Endothelial cell (in vitro differentiated cells): ENCODE data around the gene TRIM65. TPM values are rescaled to one million over a fixed set of nuclear protein-coding genes. Genes with fewer than 3 reads are reported as not detected.
A peak's percentile ranks its signal among the peaks of the same experiment; 100 is the strongest.
"Not testable (repeated sequence)": the region's sequence is repeated elsewhere in the genome, so short reads cannot be mapped to it uniquely, and the experiment has no call there.

Experiments used
- DNase-seq: peaks from one replicate; pipeline ENCODE4 v3.0.0; 2021; ENCODE audit warnings: low spot score
- H3K27ac Mint-ChIP-seq: one replicate; pipeline ENCODE4 v1.8.0; 2021; ENCODE audit warnings: mixed read lengths, inconsistent platforms; ENCODE audit not compliant: unreplicated experiment
- H3K27me3 Mint-ChIP-seq: one replicate; pipeline ENCODE4 v1.8.0; 2021; ENCODE audit warnings: mild to moderate bottlenecking, moderate library complexity, mixed read lengths, inconsistent platforms; ENCODE audit not compliant: unreplicated experiment
- H3K36me3 Mint-ChIP-seq: one replicate; pipeline ENCODE4 v1.8.0; 2021; ENCODE audit warnings: mild to moderate bottlenecking, low read depth, mixed read lengths, inconsistent platforms; ENCODE audit not compliant: unreplicated experiment
- H3K4me1 Mint-ChIP-seq: one replicate; pipeline ENCODE4 v1.8.0; 2021; ENCODE audit warnings: mild to moderate bottlenecking, mixed read lengths, inconsistent platforms; ENCODE audit not compliant: unreplicated experiment
- H3K4me3 Mint-ChIP-seq: one replicate; pipeline ENCODE4 v1.8.0; 2021; ENCODE audit warnings: mild to moderate bottlenecking, mixed read lengths, inconsistent platforms; ENCODE audit not compliant: unreplicated experiment
- H3K9me3 Mint-ChIP-seq: one replicate; pipeline ENCODE4 v1.8.0; 2021; ENCODE audit warnings: mixed read lengths, inconsistent platforms; ENCODE audit not compliant: unreplicated experiment
- total RNA-seq: library from RNA; stranded (reverse); fragmentation: NEBNext Ultra II Directional; extraction: Animal tissue kit (Norgen Biotek cat#: 25700); gene quantifications from one replicate; pipeline ENCODE4 v1.2.1, GENCODE V29; 2021; ENCODE audit not compliant: unreplicated experiment
- TF ChIP-seq, protein P1 (sequence below): fragments of 200-600 bp; sonication (generic); IDR thresholded peaks from one replicate; pipeline ENCODE4 v1.5.0; 2021; ENCODE audit warnings: antibody characterized with exemption; ENCODE audit not compliant: unreplicated experiment

Gene TRIM65
- total RNA-seq, 1 donor from 2014 or later: 14.1 TPM

DNA sequence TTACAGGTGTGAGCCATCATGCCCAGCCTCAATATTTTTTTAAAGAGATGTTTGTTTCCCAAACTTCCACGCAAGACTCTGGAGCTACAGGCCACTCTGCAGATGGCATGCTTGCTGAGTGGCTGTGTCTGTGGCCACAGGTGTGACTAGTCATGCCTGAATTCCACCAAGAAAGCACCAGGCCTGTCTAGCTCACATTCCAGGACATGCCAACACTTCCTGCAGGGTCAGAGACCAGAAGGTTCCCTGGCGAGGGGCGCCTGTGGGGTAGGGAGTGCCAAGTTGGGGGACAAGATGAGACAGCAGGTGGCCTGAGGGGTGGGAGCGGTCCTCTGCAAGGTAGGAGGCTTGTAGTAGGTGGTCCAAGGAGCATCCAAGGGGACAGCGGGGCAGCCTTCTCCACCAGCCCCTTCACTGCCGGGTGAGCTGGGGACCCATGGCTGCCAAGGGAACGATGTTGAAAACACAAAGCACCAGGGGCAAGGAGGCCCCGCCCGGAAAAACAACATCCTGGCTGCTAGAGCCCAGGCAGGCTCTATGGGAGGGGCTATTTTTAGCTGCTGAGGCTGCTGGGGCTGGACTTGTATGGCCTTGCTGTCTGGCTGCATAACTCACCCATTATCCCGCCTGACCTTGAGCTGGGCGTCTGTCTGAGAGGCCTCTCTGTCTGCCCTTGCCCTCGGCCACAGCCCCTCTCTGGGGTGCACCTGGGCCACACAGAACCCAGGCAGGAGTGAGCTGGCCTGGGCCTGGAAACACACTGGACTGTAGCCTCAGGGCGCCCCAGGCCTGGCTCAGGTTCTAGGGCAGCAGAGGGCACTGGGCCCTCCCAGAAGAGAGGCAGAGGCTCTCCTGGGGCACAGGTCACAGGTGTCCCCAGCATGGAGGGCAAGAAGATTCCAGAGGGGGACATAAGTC lies 24.1 kb downstream of the TRIM65 start:
- peak; percentile 63 for DNase-seq
- peaks cover 8% of the 10 kb centered on the region for H3K27me3 Mint-ChIP-seq
- H3K36me3 Mint-ChIP-seq: no peaks in the 10 kb centered on the region
- TF ChIP-seq, protein P1, sequence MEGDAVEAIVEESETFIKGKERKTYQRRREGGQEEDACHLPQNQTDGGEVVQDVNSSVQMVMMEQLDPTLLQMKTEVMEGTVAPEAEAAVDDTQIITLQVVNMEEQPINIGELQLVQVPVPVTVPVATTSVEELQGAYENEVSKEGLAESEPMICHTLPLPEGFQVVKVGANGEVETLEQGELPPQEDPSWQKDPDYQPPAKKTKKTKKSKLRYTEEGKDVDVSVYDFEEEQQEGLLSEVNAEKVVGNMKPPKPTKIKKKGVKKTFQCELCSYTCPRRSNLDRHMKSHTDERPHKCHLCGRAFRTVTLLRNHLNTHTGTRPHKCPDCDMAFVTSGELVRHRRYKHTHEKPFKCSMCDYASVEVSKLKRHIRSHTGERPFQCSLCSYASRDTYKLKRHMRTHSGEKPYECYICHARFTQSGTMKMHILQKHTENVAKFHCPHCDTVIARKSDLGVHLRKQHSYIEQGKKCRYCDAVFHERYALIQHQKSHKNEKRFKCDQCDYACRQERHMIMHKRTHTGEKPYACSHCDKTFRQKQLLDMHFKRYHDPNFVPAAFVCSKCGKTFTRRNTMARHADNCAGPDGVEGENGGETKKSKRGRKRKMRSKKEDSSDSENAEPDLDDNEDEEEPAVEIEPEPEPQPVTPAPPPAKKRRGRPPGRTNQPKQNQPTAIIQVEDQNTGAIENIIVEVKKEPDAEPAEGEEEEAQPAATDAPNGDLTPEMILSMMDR: no peak
- no peak overlapping the region for H3K4me3 Mint-ChIP-seq
- peak overlapping the region; percentile 94 for H3K27ac Mint-ChIP-seq
- no peaks in the 10 kb centered on the region for H3K9me3 Mint-ChIP-seq
- peaks cover 18% of the 10 kb centered on the region for H3K4me1 Mint-ChIP-seq

DNA sequence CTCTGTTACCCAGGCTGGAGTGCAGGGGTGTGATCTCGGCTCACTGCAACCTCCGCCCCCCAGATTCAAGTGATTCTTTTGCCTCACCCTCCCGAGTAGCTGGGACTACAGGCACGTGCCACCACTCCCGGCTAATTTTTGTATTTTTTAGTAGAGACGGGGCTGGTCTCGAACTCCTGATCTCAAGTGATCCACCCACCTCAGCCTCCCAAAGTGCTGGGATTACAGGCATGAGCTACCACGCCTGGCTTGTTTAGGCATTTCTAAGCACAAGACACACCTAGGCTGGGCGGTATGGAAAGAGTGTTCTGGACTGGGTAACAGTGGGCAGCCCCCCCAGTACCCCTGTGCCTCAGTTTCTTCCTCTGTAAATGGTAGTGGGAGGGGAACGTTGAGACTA lies 26.5 kb downstream of the TRIM65 start:
- not testable (repeated sequence) for H3K4me1 Mint-ChIP-seq, H3K27ac Mint-ChIP-seq, DNase-seq, H3K27me3 Mint-ChIP-seq, H3K9me3 Mint-ChIP-seq, H3K36me3 Mint-ChIP-seq, H3K4me3 Mint-ChIP-seq

DNA sequence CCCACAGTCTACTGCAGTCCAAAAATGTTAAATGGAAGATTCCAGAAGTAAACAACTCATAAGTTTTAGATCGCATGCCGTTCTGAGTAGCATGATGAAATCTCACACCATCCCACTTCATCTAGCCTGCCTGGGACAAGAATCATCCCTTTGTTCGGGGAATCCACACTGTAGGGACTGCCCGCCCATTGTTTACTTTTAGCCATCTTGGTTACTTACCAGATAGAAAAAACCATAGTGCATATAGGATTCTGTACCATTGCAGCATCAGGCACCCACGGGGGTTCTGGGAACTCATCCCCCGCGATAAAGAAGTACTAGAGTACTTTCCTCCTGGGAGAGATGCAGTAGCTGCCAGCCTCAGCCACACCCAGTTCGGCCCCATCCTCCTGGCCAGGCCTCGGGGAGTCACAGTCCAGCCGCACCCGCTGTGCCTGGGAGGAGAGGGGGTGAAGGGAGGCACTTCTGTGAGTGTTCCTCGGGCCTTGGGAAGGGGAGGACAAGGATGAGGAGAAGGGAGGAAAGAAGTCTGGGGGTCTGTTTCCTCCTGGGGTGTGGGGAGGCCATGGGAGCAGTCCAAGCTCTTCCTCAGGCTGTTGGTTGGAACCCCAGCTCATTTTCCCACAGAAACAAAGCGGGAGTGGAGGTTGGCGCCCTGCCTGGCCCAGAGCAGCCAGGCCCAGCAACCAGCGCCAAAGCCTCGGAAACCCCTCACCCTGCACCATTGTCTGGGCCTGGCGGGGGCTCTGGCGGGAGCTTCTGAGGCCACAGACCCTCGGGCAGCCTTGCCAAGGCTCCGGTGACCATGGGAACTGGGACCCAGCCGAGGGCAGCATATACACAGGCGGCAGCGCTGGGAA lies 27.2 kb downstream of the TRIM65 start:
- Mint-ChIP-seq H3K27ac (peak overlapping the region; percentile 25), H3K36me3 (no peaks in the 10 kb centered on the region), H3K9me3 (no peaks in the 10 kb centered on the region), H3K4me3 (no peak overlapping the region), H3K27me3 (peaks cover 3% of the 10 kb centered on the region), H3K4me1 (peaks cover 7% of the 10 kb centered on the region)
- TF ChIP-seq, protein P1: no peak
- DNase-seq: no peak

DNA sequence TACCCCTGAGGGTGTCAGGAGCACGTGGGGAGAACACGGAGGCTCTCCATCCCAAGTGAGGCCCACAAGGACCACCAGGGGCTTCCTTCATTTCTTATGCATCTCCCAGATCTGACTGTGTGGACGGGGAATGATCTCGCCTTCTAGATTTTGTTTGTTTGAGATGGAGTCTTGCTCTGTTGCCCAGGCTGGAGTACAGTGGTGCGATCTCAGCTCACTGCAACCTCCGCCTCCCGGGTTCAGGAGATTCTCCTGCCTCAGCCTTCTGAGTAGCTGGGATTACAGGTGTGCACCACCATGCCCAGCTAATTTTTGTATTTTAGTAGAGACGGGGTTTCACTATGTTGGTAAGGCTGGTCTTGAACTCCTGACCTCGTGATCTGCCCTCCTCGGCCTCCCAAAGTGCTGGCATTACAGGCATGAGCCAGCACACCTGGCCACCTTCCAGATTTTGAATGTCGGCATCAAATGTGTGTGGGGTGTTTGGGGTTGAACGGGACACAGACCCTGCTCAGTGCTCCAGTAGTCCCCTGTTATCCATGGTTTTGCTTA lies 27.9 kb downstream of the TRIM65 start:
- not testable (repeated sequence) for H3K4me1 Mint-ChIP-seq, H3K4me3 Mint-ChIP-seq, H3K27me3 Mint-ChIP-seq, H3K9me3 Mint-ChIP-seq, DNase-seq, H3K36me3 Mint-ChIP-seq
- H3K27ac Mint-ChIP-seq: peak overlapping the region; percentile 25

DNA sequence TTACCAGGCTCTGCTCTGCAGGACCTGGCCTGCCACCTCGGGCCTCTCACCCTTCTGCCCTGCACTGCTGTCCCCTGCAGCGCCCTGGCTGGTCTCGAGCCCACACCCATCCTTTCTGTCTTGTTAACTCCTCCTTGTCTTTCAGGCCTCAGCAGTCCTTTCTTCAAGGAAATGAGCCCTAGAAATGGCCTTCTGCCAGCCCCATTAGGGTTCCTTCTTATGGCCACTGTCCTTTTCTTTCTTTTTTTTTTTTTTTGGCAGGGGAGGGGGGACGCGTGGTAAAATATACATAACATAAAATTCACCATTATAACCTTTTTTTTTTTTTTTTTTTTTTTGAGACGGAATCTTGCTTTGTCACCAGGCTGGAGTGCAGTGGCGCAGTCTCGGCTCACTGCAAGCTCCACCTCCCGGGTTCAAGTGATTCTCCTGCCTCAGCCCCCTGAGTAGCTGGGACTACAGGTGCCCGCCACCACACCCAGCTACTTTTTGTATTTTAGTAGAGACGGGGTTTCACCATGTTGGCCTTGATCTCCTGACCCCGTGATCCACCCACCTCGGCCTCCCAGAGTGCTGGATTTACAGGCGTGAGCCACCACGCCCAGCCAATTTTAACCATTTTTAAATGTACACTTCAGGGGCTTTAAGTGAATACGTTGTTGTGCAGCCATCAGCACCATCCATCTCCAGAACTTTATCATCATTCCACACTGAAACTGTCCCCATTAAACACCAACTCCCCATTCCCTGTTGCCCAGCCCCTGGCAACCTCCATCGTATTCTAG lies 31.2 kb downstream of the TRIM65 start:
- peak overlapping the region; percentile 16 for H3K27ac Mint-ChIP-seq
- not testable (repeated sequence) for H3K9me3 Mint-ChIP-seq, H3K4me3 Mint-ChIP-seq, H3K4me1 Mint-ChIP-seq, H3K36me3 Mint-ChIP-seq, DNase-seq, H3K27me3 Mint-ChIP-seq

DNA sequence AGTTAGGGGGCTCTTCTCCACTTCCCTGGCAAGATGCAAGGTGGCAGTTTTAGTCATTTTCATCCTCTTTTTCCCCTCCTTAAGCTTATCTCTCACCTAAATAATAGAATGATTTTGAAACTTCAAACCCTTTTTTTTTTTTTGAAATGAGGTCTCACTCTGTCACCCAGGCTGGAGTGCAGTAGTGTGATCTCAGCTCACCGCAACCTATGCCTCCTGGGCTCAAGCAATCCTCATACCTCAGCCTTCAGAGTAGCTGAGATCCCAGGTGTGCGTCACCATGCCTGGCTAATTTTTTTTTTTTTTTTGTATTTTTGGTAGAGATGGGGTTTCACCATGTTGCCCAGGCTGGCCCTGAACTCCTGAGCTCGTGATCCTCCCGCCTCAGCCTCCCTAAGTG lies 31.9 kb downstream of the TRIM65 start:
- not testable (repeated sequence) for H3K36me3 Mint-ChIP-seq, H3K9me3 Mint-ChIP-seq, DNase-seq, H3K27ac Mint-ChIP-seq, H3K4me1 Mint-ChIP-seq, H3K4me3 Mint-ChIP-seq, H3K27me3 Mint-ChIP-seq
